Measurements from ENCODE around the gene PIP5K1A.

The PIP5K1A gene

DNA sequence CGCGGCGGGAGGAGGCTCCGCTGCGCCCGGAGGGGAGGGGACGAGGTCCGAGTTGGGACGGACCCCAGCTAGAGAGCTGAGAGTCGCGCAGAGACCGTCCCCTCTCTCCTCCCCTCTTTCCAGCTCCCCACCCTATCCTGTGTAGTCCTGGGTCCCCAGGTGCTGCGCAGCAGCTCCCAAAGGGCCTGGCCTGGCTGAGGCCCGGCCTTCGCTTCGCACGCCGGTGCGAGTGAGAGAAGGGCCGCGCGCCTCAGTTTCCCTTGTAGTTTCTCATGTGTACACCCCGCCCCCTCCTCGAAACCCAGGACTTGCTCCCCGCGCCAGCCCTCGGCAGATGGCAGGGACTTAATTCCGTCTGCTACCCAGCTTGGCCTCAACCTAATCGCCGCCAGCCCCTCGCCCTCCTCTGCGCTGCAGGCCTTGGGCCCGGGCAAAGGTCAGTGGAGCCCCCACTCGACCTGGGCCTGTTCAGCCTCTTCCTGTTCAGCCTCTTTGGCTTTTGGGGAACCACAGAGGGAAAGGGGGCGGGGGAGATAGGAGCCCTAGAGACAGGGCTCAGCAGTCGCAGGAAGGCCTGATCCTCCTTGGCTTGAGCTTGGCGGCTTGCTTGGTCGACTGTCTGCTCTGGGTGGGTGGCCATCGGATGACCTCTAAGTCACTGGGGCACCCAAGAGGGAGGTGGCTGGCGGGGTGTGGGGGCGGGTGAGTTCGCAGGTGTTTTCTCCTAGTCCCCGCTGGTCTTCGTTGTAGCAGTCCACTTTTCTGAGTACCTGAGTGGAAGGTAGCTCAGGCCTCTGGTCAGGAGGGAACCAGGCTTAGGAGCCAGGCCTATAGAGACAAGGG lies 84.8 kb downstream of the PIP5K1A start:
- peak; percentile 62 for DNase-seq (ENCODE audit: low spot score)
- in situ Hi-C loops (cut with MboI; ENCODE audit: low sequenced_read_pairs, unreplicated experiment), result no loop called here
- TF ChIP-seq, protein P1, sequence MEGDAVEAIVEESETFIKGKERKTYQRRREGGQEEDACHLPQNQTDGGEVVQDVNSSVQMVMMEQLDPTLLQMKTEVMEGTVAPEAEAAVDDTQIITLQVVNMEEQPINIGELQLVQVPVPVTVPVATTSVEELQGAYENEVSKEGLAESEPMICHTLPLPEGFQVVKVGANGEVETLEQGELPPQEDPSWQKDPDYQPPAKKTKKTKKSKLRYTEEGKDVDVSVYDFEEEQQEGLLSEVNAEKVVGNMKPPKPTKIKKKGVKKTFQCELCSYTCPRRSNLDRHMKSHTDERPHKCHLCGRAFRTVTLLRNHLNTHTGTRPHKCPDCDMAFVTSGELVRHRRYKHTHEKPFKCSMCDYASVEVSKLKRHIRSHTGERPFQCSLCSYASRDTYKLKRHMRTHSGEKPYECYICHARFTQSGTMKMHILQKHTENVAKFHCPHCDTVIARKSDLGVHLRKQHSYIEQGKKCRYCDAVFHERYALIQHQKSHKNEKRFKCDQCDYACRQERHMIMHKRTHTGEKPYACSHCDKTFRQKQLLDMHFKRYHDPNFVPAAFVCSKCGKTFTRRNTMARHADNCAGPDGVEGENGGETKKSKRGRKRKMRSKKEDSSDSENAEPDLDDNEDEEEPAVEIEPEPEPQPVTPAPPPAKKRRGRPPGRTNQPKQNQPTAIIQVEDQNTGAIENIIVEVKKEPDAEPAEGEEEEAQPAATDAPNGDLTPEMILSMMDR (IDR thresholded peaks at IDR 0.05; ENCODE audit: borderline replicate concordance, control extremely low read depth, extremely low read depth, insufficient read depth, missing control alignments), result no peak

DNA sequence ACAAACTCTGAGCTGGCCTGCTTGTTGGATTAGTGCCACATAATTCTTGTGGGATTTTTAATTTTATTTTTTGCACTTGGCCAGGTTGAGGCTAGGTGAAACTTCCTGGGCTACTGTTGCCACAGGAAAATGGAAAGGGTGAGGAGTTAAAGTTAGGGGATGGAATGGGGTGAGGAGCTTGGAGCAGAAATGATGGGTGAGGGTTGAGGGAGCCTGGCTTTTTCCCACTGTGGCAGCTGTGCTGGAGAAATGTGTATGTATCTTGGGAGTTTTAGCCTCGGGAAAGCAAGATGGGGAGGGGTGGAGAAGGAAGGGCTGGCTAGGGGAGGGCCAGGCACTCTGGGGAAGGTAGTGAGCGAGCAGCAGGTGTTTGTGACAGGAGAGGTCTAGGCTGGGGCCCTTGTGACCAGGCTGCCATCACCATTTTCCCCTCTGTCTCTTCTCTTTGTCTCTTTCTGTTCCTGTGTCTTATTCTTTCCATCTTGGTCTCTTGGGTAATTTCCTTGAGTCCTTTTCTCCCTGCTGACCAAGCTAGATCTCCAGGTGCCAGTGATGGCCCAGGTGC lies 85.7 kb downstream of the PIP5K1A start:
- in situ Hi-C loops (cut with MboI; ENCODE audit: low sequenced_read_pairs, unreplicated experiment), result no loop called here
- no peak for DNase-seq (ENCODE audit: low spot score)
- TF ChIP-seq, protein P1 (IDR thresholded peaks at IDR 0.05; ENCODE audit: borderline replicate concordance, control extremely low read depth, extremely low read depth, insufficient read depth, missing control alignments), result no peak

DNA sequence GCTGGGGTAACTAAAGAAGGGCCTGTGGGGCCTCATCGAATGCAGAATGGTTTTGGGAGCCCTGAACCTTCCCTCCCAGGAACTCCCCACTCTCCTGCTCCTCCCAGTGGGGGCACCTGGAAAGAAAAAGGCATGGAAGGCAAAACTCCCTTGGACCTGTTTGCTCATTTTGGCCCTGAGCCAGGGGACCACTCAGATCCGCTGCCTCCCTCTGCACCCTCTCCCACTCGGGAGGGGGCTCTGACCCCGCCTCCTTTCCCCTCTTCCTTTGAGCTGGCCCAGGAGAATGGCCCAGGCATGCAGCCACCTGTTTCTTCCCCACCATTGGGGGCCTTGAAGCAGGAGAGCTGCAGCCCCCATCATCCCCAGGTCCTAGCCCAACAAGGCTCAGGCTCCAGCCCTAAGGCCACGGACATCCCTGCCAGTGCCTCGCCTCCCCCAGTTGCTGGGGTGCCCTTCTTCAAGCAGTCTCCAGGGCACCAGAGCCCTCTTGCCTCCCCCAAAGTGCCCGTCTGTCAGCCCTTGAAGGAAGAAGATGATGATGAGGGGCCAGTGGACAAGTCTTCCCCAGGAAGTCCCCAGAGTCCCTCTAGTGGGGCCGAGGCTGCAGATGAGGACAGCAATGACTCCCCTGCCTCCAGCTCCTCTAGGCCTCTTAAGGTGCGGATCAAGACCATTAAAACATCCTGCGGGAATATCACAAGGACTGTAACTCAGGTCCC lies 88.4 kb downstream of the PIP5K1A start:
- in situ Hi-C loops (cut with MboI; ENCODE audit: low sequenced_read_pairs, unreplicated experiment), result no loop called here
- TF ChIP-seq, protein P1 (IDR thresholded peaks at IDR 0.05; ENCODE audit: borderline replicate concordance, control extremely low read depth, extremely low read depth, insufficient read depth, missing control alignments), result no peak

DNA sequence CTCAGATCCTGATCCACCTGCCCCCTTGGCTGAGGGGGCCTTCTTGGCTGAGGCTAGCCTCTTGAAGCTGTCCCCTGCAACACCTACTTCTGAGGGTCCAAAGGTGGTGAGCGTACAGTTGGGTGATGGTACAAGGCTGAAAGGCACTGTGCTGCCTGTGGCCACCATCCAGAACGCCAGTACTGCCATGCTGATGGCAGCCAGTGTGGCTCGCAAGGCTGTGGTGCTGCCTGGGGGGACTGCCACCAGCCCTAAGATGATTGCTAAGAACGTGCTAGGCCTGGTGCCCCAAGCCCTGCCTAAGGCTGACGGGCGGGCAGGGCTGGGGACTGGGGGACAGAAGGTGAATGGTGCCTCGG lies 89.0 kb downstream of the PIP5K1A start:
- in situ Hi-C loops (cut with MboI; ENCODE audit: low sequenced_read_pairs, unreplicated experiment), result no loop called here

More for the DNA sequence above, 88.4 kb downstream of the PIP5K1A start:
- DNase-seq (ENCODE audit: low spot score), result no peak

DNA sequence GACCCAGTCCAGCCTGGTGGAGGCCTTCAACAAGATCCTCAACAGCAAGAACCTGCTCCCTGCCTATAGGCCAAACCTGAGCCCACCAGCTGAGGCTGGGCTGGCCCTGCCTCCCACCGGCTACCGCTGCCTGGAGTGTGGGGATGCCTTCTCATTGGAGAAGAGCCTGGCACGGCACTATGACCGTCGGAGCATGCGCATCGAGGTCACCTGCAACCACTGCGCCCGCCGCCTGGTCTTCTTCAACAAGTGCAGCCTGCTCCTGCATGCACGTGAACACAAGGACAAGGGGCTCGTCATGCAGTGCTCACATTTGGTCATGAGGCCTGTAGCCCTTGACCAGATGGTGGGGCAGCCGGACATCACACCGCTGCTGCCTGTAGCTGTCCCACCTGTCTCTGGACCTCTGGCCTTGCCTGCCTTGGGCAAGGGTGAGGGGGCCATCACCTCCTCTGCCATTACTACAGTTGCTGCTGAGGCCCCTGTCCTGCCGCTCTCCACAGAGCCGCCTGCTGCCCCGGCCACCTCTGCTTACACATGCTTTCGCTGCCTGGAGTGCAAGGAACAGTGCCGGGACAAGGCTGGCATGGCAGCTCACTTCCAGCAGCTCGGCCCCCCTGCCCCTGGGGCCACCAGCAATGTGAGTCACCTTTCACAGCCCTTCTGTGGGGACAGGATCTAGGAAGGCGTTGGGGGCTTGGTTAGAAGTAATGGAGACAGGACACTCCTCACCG lies 89.6 kb downstream of the PIP5K1A start:
- in situ Hi-C loops (cut with MboI; ENCODE audit: low sequenced_read_pairs, unreplicated experiment), result no loop called here
- TF ChIP-seq, protein P1 (IDR thresholded peaks at IDR 0.05; ENCODE audit: borderline replicate concordance, control extremely low read depth, extremely low read depth, insufficient read depth, missing control alignments), result no peak
- DNase-seq (ENCODE audit: low spot score), result no peak

More for the DNA sequence above, 89.0 kb downstream of the PIP5K1A start:
- TF ChIP-seq, protein P1 (IDR thresholded peaks at IDR 0.05; ENCODE audit: borderline replicate concordance, control extremely low read depth, extremely low read depth, insufficient read depth, missing control alignments), result no peak
- no peak for DNase-seq (ENCODE audit: low spot score)

DNA sequence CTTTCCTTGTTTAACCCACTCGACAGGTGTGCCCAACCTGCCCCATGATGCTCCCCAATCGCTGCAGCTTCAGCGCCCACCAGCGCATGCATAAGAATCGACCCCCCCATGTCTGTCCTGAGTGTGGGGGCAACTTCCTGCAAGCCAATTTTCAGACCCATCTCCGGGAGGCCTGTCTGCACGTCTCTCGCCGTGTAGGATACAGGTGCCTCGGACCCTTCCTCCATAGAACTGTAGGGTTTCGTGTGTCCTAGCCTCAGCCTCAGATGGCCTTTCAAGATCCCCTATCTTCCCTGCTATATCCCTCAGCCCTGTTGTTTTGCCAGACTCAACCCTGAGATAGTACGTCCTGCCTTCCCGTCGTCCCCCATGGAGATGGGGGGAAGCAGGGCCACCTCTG lies 90.2 kb downstream of the PIP5K1A start:
- in situ Hi-C loops (cut with MboI; ENCODE audit: low sequenced_read_pairs, unreplicated experiment), result no loop called here
- DNase-seq (ENCODE audit: low spot score), result no peak
- TF ChIP-seq, protein P1 (IDR thresholded peaks at IDR 0.05; ENCODE audit: borderline replicate concordance, control extremely low read depth, extremely low read depth, insufficient read depth, missing control alignments), result no peak

Data from GM13976 (cell line).